ENCODE measurements around the gene P3H2. TPM values are rescaled to one million over a fixed set of nuclear protein-coding genes. Genes with fewer than 3 reads are reported as not detected.

The P3H2 gene
- total RNA-seq, 1 donor from 2014 or later: not detected

GRCh38 chr3:190097617-190098016 lies 23.1 kb downstream of the P3H2 start:
- no peak overlapping the region for H3K4me3 Mint-ChIP-seq
- no peaks in the 10 kb centered on the region for H3K9me3 Mint-ChIP-seq
- H3K27me3 Mint-ChIP-seq: no peaks in the 10 kb centered on the region
- H3K4me1 Mint-ChIP-seq: no peaks in the 10 kb centered on the region
- DNase-seq: no peak
- intact Hi-C loops (cut with micrococcal nuclease): no loop called here
- ChIA-PET POLR2A (no interaction called here), CTCF (no interaction called here)
- ATAC-seq (ENCODE audit: low read depth): no peak
- no peak for TF ChIP-seq CTCF (IDR thresholded peaks at IDR 0.05)
- H3K27ac Mint-ChIP-seq: no peak overlapping the region
- no peaks in the 10 kb centered on the region for H3K36me3 Mint-ChIP-seq (ENCODE audit: low read depth)

GRCh38 chr3:190097025-190097424 lies 23.7 kb downstream of the P3H2 start:
- intact Hi-C loops (cut with micrococcal nuclease): no loop called here
- ATAC-seq (ENCODE audit: low read depth): no peak
- Mint-ChIP-seq H3K9me3 (no peaks in the 10 kb centered on the region), H3K36me3 (ENCODE audit: low read depth) (no peaks in the 10 kb centered on the region), H3K27me3 (no peaks in the 10 kb centered on the region), H3K4me1 (no peaks in the 10 kb centered on the region), H3K27ac (no peak overlapping the region), H3K4me3 (no peak overlapping the region)
- CTCF ChIA-PET: no interaction called here
- TF ChIP-seq CTCF (IDR thresholded peaks at IDR 0.05): no peak
- POLR2A ChIA-PET: no interaction called here
- DNase-seq: no peak

- H3K4me3 Mint-ChIP-seq: no peak overlapping the region
- no peaks in the 10 kb centered on the region for H3K4me1 Mint-ChIP-seq
- no peak overlapping the region for H3K27ac Mint-ChIP-seq
- H3K9me3 Mint-ChIP-seq: no peaks in the 10 kb centered on the region
- POLR2A ChIA-PET: no interaction called here
- H3K36me3 Mint-ChIP-seq (ENCODE audit: low read depth): no peaks in the 10 kb centered on the region
- no peaks in the 10 kb centered on the region for H3K27me3 Mint-ChIP-seq
- intact Hi-C loops (cut with micrococcal nuclease): no loop called here
- no peak for ATAC-seq (ENCODE audit: low read depth)
- no peak for TF ChIP-seq CTCF (IDR thresholded peaks at IDR 0.05)
- CTCF ChIA-PET: no interaction called here
- no peak for DNase-seq
These were observed 24.4 kb downstream of the P3H2 start for GRCh38 chr3:190096345-190096744.

- CTCF ChIA-PET: no interaction called here
- POLR2A ChIA-PET: no interaction called here
These were observed 26.5 kb downstream of the P3H2 start for GRCh38 chr3:190094160-190094718.

GRCh38 chr3:190092250-190092649 lies 28.4 kb downstream of the P3H2 start:
- ChIA-PET CTCF (no interaction called here), POLR2A (no interaction called here)
- TF ChIP-seq CTCF (IDR thresholded peaks at IDR 0.05): no peak
- Mint-ChIP-seq H3K4me1 (no peaks in the 10 kb centered on the region), H3K4me3 (no peak overlapping the region), H3K27ac (no peak overlapping the region), H3K27me3 (no peaks in the 10 kb centered on the region), H3K36me3 (ENCODE audit: low read depth) (no peaks in the 10 kb centered on the region), H3K9me3 (no peaks in the 10 kb centered on the region)
- DNase-seq (no peak), ATAC-seq (ENCODE audit: low read depth) (no peak)
- intact Hi-C loops (cut with micrococcal nuclease): no loop called here

More at GRCh38 chr3:190094160-190094718, 26.5 kb downstream of the P3H2 start:
- no peaks in the 10 kb centered on the region for H3K27me3 Mint-ChIP-seq
- H3K27ac Mint-ChIP-seq: no peak overlapping the region
- ATAC-seq (ENCODE audit: low read depth): no peak
- no peaks in the 10 kb centered on the region for H3K36me3 Mint-ChIP-seq (ENCODE audit: low read depth)
- no peak overlapping the region for H3K4me3 Mint-ChIP-seq
- TF ChIP-seq CTCF (IDR thresholded peaks at IDR 0.05): no peak
- intact Hi-C loops (cut with micrococcal nuclease): no loop called here
- no peaks in the 10 kb centered on the region for H3K4me1 Mint-ChIP-seq
- DNase-seq: no peak
- H3K9me3 Mint-ChIP-seq: no peaks in the 10 kb centered on the region
